Gastroesophageal sphincter (tissue), 3 donors: ENCODE data around the gene PRKX.

Source experiments
- CTCF ChIP-seq, 4 experiments: fragments of 200-600 bp in 2 of 4; fragments of 450-650 bp in 2 of 4; sonication (generic) in 1 of 4; IDR thresholded peaks; one replicate each; pipeline ENCODE4 v1.5.1; 2017 to 2019; ENCODE audit warnings: antibody characterized with exemption in 4 of 4, mild to moderate bottlenecking in 2 of 4, moderate library complexity in 2 of 4
- POLR2AphosphoS5 ChIP-seq: sonication (generic); formaldehyde crosslinking; IDR thresholded peaks from one replicate; pipeline ENCODE4 v1.6.1; 2017; ENCODE audit warnings: antibody characterized with exemption

- TF ChIP-seq POLR2AphosphoS5, result no peak
- no peak for TF ChIP-seq CTCF (IDR thresholded peaks at IDR 0.05)
Observed at GRCh38 chrX:3653111-3653510, 60.3 kb downstream of the PRKX start.
